Measurements from ENCODE around the gene S1PR2.

The S1PR2 gene

GRCh38 chr19:10211691-10212090 lies 19.4 kb downstream of the S1PR2 start:
- H2BK5ac ChIP-seq (ENCODE audit: low read depth, low read length, poor library complexity) = no peak overlapping the region
- no peak overlapping the region for H3K23ac ChIP-seq (ENCODE audit: low read length)

GRCh38 chr19:10211061-10211460 lies 20.1 kb downstream of the S1PR2 start:
- no peak for DNase-seq
- no CpG with 5 or more reads among the region's 4 CpGs for WGBS (ENCODE audit: extremely low coverage, insufficient coverage, insufficient read length)

More at GRCh38 chr19:10211691-10212090, 19.4 kb downstream of the S1PR2 start:
- Histone ChIP-seq H3K4me1 (ENCODE audit: control insufficient read depth in 1 of 2, insufficient read depth in 2 of 2, low read length in 2 of 2) (peaks cover 9 to 11% of the 10 kb centered on the region in 2 experiments), H2BK120ac (ENCODE audit: insufficient read depth, low read length, poor library complexity) (no peak overlapping the region), H3K4ac (ENCODE audit: low read depth, low read length) (no peak overlapping the region), H4K91ac (ENCODE audit: low read depth, low read length) (no peak overlapping the region), H3K27ac (ENCODE audit: low read depth, low read length) (peak overlapping the region; percentile 6), H3K4me2 (ENCODE audit: low read length) (no peak overlapping the region), H4K12ac (ENCODE audit: low read depth, low read length) (no peak overlapping the region), H2BK12ac (ENCODE audit: low read length) (no peak overlapping the region), H3K18ac (ENCODE audit: low read length) (no peak overlapping the region), H3K14ac (ENCODE audit: low read length) (no peak overlapping the region), H3K27me3 (ENCODE audit: insufficient read depth, low read length) (no peaks in the 10 kb centered on the region), H3K36me3 (ENCODE audit: control insufficient read depth in 1 of 2, insufficient read depth in 2 of 2, low read length in 2 of 2) (no peaks in the 10 kb centered on the region), H2AFZ (ENCODE audit: insufficient read depth, low read length, poor library complexity) (no peak overlapping the region), H3K4me3 (ENCODE audit: low read depth, low read length) (no peak overlapping the region), H3K9ac (ENCODE audit: low read length) (no peak overlapping the region), H3K79me2 (ENCODE audit: control insufficient read depth, insufficient read depth, low read length, poor library complexity) (no peaks in the 10 kb centered on the region), H4K8ac (ENCODE audit: low read depth, low read length) (no peak overlapping the region), H3K79me1 (ENCODE audit: low read length) (peaks cover 9% of the 10 kb centered on the region), H2AK5ac (ENCODE audit: low read length) (no peak overlapping the region), H3K9me3 (ENCODE audit: insufficient read depth, low read depth, low read length) (no peaks in the 10 kb centered on the region)
- peak; percentile 76 to 84 for DNase-seq
- no CpG with 5 or more reads among the region's 6 CpGs for WGBS (ENCODE audit: extremely low coverage, insufficient coverage, insufficient read length)

GRCh38 chr19:10209315-10209714 lies 21.8 kb downstream of the S1PR2 start:
- H2AFZ ChIP-seq (ENCODE audit: insufficient read depth, low read length, poor library complexity) = no peak overlapping the region
- peaks cover 20 to 22% of the 10 kb centered on the region in 2 experiments for H3K4me1 ChIP-seq (ENCODE audit: control insufficient read depth in 1 of 2, insufficient read depth in 2 of 2, low read length in 2 of 2)
- peaks cover 13% of the 10 kb centered on the region for H3K79me1 ChIP-seq (ENCODE audit: low read length)
- no peak overlapping the region for H3K9ac ChIP-seq (ENCODE audit: low read length)
- H3K36me3 ChIP-seq (ENCODE audit: control insufficient read depth in 1 of 2, insufficient read depth in 2 of 2, low read length in 2 of 2) = no peaks in the 10 kb centered on the region
- H3K4ac ChIP-seq (ENCODE audit: low read depth, low read length) = no peak overlapping the region
- no peaks in the 10 kb centered on the region for H3K9me3 ChIP-seq (ENCODE audit: insufficient read depth, low read depth, low read length)
- no peak overlapping the region for H3K4me2 ChIP-seq (ENCODE audit: low read length)
- H2BK5ac ChIP-seq (ENCODE audit: low read depth, low read length, poor library complexity) = no peak overlapping the region
- no peak overlapping the region for H3K18ac ChIP-seq (ENCODE audit: low read length)
- H3K23ac ChIP-seq (ENCODE audit: low read length) = no peak overlapping the region
- no peak overlapping the region for H3K4me3 ChIP-seq (ENCODE audit: low read depth, low read length)
- WGBS (ENCODE audit: extremely low coverage, insufficient coverage, insufficient read length) = no CpG with 5 or more reads among the region's 4 CpGs
- H3K27ac ChIP-seq (ENCODE audit: low read depth, low read length) = no peak overlapping the region
- H4K12ac ChIP-seq (ENCODE audit: low read depth, low read length) = no peak overlapping the region
- no peak overlapping the region for H3K14ac ChIP-seq (ENCODE audit: low read length)
- H4K91ac ChIP-seq (ENCODE audit: low read depth, low read length) = no peak overlapping the region
- no peaks in the 10 kb centered on the region for H3K79me2 ChIP-seq (ENCODE audit: control insufficient read depth, insufficient read depth, low read length, poor library complexity)
- H3K27me3 ChIP-seq (ENCODE audit: insufficient read depth, low read length) = no peaks in the 10 kb centered on the region
- no peak for DNase-seq
- no peak overlapping the region for H2AK5ac ChIP-seq (ENCODE audit: low read length)
- H4K8ac ChIP-seq (ENCODE audit: low read depth, low read length) = no peak overlapping the region
- no peak overlapping the region for H2BK120ac ChIP-seq (ENCODE audit: insufficient read depth, low read length, poor library complexity)
- no peak overlapping the region for H2BK12ac ChIP-seq (ENCODE audit: low read length)

More at GRCh38 chr19:10211061-10211460, 20.1 kb downstream of the S1PR2 start:
- no peak overlapping the region for H3K4me2 ChIP-seq (ENCODE audit: low read length)
- H3K14ac ChIP-seq (ENCODE audit: low read length) = no peak overlapping the region
- peaks cover 15% of the 10 kb centered on the region in 2 experiments for H3K4me1 ChIP-seq (ENCODE audit: control insufficient read depth in 1 of 2, insufficient read depth in 2 of 2, low read length in 2 of 2)
- H3K23ac ChIP-seq (ENCODE audit: low read length) = no peak overlapping the region
- no peaks in the 10 kb centered on the region for H3K79me2 ChIP-seq (ENCODE audit: control insufficient read depth, insufficient read depth, low read length, poor library complexity)
- no peak overlapping the region for H3K9ac ChIP-seq (ENCODE audit: low read length)
- no peak overlapping the region for H3K18ac ChIP-seq (ENCODE audit: low read length)
- H3K4ac ChIP-seq (ENCODE audit: low read depth, low read length) = no peak overlapping the region
- H2BK12ac ChIP-seq (ENCODE audit: low read length) = no peak overlapping the region
- no peak overlapping the region for H2AFZ ChIP-seq (ENCODE audit: insufficient read depth, low read length, poor library complexity)
- H4K12ac ChIP-seq (ENCODE audit: low read depth, low read length) = no peak overlapping the region
- no peak overlapping the region for H3K27ac ChIP-seq (ENCODE audit: low read depth, low read length)
- no peaks in the 10 kb centered on the region for H3K36me3 ChIP-seq (ENCODE audit: control insufficient read depth in 1 of 2, insufficient read depth in 2 of 2, low read length in 2 of 2)
- no peak overlapping the region for H4K8ac ChIP-seq (ENCODE audit: low read depth, low read length)
- H4K91ac ChIP-seq (ENCODE audit: low read depth, low read length) = no peak overlapping the region
- H3K9me3 ChIP-seq (ENCODE audit: insufficient read depth, low read depth, low read length) = no peaks in the 10 kb centered on the region
- no peak overlapping the region for H2BK120ac ChIP-seq (ENCODE audit: insufficient read depth, low read length, poor library complexity)
- no peak overlapping the region for H2BK5ac ChIP-seq (ENCODE audit: low read depth, low read length, poor library complexity)
- peaks cover 13% of the 10 kb centered on the region for H3K79me1 ChIP-seq (ENCODE audit: low read length)
- H3K27me3 ChIP-seq (ENCODE audit: insufficient read depth, low read length) = no peaks in the 10 kb centered on the region
- H3K4me3 ChIP-seq (ENCODE audit: low read depth, low read length) = no peak overlapping the region
- H2AK5ac ChIP-seq (ENCODE audit: low read length) = no peak overlapping the region

GRCh38 chr19:10207026-10207425 lies 24.1 kb downstream of the S1PR2 start:
- Histone ChIP-seq H4K8ac (ENCODE audit: low read depth, low read length) (peak overlapping the region; percentile 71), H3K4me2 (ENCODE audit: low read length) (no peak overlapping the region), H3K79me2 (ENCODE audit: control insufficient read depth, insufficient read depth, low read length, poor library complexity) (no peaks in the 10 kb centered on the region), H3K4me3 (ENCODE audit: low read depth, low read length) (no peak overlapping the region), H3K27ac (ENCODE audit: low read depth, low read length) (peak overlapping the region; percentile 88), H3K23ac (ENCODE audit: low read length) (no peak overlapping the region), H4K12ac (ENCODE audit: low read depth, low read length) (no peak overlapping the region), H3K36me3 (ENCODE audit: control insufficient read depth in 1 of 2, insufficient read depth in 2 of 2, low read length in 2 of 2) (no peaks in the 10 kb centered on the region), H3K79me1 (ENCODE audit: low read length) (peaks cover 7% of the 10 kb centered on the region), H2AFZ (ENCODE audit: insufficient read depth, low read length, poor library complexity) (no peak overlapping the region), H2BK5ac (ENCODE audit: low read depth, low read length, poor library complexity) (peak overlapping the region; percentile 78), H3K9me3 (ENCODE audit: insufficient read depth, low read depth, low read length) (no peaks in the 10 kb centered on the region), H4K91ac (ENCODE audit: low read depth, low read length) (peak overlapping the region; percentile 76), H2BK12ac (ENCODE audit: low read length) (peak overlapping the region; percentile 50), H3K9ac (ENCODE audit: low read length) (no peak overlapping the region), H3K4me1 (ENCODE audit: control insufficient read depth in 1 of 2, insufficient read depth in 2 of 2, low read length in 2 of 2) (peaks cover 16 to 23% of the 10 kb centered on the region in 2 experiments), H3K14ac (ENCODE audit: low read length) (peak overlapping the region; percentile 48), H2BK120ac (ENCODE audit: insufficient read depth, low read length, poor library complexity) (peak overlapping the region; percentile 89), H3K27me3 (ENCODE audit: insufficient read depth, low read length) (no peaks in the 10 kb centered on the region), H2AK5ac (ENCODE audit: low read length) (peak overlapping the region; percentile 12), H3K4ac (ENCODE audit: low read depth, low read length) (peak overlapping the region; percentile 21), H3K18ac (ENCODE audit: low read length) (peak overlapping the region; percentile 28)
- no CpG with 5 or more reads among the region's 1 CpG for WGBS (ENCODE audit: extremely low coverage, insufficient coverage, insufficient read length)
- DNase-seq = no peak

Data from trophoblast cell (in vitro differentiated cells and primary cell).